K562 (cell line): ENCODE measurements around the gene OSBPL1A. TPM values are rescaled to one million over a fixed set of nuclear protein-coding genes. Genes with fewer than 3 reads are reported as not detected.

ENCODE experiments used
- ATAC-seq: fragments of 200-7000 bp; cut with Tn5 transposase; 3 replicates; pipeline ENCODE4 v1.9.1; 2020; ENCODE audit warnings: moderate library complexity
- BruUV-seq: library from RNA; stranded (reverse); fragments of 400-500 nt; replicated peaks from 2 replicates; lab custom pipeline; 2021; lab: Mats Ljungman, UMichigan
- CTCF ChIA-PET: fragments of 300-600 bp; formaldehyde crosslinking; extraction: SDS; loops from one replicate; lab custom pipeline; 2021; ENCODE audit warnings: low intra/inter-chr PET ratio; lab: Yijun Ruan, JAX
- POLR2A ChIA-PET: fragments of 300-600, 350-650 bp; sonication (Branson Sonifier 250); formaldehyde crosslinking; extraction: SDS; loops from one replicate; lab custom pipeline; 2021; ENCODE audit warnings: antibody characterized with exemption, inconsistent platforms; lab: Yijun Ruan, JAX
- DNase-seq, 4 experiments: peaks; one replicate each; pipeline versions ENCODE4 v3.0.0 to v3.0.0-alpha.2; 2011 to 2018; ENCODE audit warnings: low spot score in 3 of 4, mixed read lengths in 3 of 4; ENCODE audit errors: extremely low read depth in 1 of 4
- FAIRE-seq: peaks from 2 replicates; lab custom pipeline; 2011; peaks lifted over from hg19 to GRCh38; lab: Jason Lieb, UNC
- H2AFZ ChIP-seq: 2 replicates; pipeline ENCODE4 v1.6.0; 2011; ENCODE audit warnings: low read depth, low read length, control low read depth, inconsistent platforms
- H3K27ac ChIP-seq: fragments of 200-600 bp; 3 replicates; pipeline ENCODE4 v1.8.0; 2011; ENCODE audit warnings: low read depth, mild to moderate bottlenecking, control low read depth, inconsistent platforms, low read length, moderate library complexity, mixed read lengths; ENCODE audit errors: extremely low read depth
- H3K27me3 ChIP-seq, 2 experiments: fragments of 300-600 bp in 1 of 2; 2 replicates in 1 of 2; 3 replicates in 1 of 2; pipeline versions ENCODE4 v1.6.0 to v1.8.0; 2011; ENCODE audit warnings: inconsistent platforms in 2 of 2, low read length in 2 of 2, mild to moderate bottlenecking in 1 of 2, mixed read lengths in 1 of 2, moderate library complexity in 1 of 2; ENCODE audit not compliant: control insufficient read depth in 2 of 2, insufficient read depth in 2 of 2
- H3K36me3 ChIP-seq: fragments of 300-600 bp; 3 replicates; pipeline ENCODE4 v1.8.0; 2011; ENCODE audit warnings: mild to moderate bottlenecking, low read length, inconsistent platforms; ENCODE audit not compliant: control insufficient read depth, insufficient read depth
- H3K4me1 ChIP-seq, 2 experiments: fragments of 200-600 bp in 1 of 2; replicated peaks in 1 of 2; 2 replicates in 1 of 2; 3 replicates in 1 of 2; pipeline versions ENCODE4 v1.5.1 to v1.8.0; 2011; ENCODE audit warnings: inconsistent platforms in 2 of 2, low read length in 2 of 2, mild to moderate bottlenecking in 1 of 2, mixed read lengths in 1 of 2, moderate library complexity in 1 of 2; ENCODE audit not compliant: control insufficient read depth in 2 of 2, insufficient read depth in 2 of 2
- H3K4me2 ChIP-seq: 2 replicates; pipeline ENCODE4 v1.6.1; 2011; ENCODE audit warnings: low read length, control low read depth, inconsistent platforms, mixed read lengths; ENCODE audit not compliant: insufficient read depth
- H3K4me3 ChIP-seq: fragments of 200-600 bp; sonication (generic), shearing (Covaris generic); 2 replicates; pipeline ENCODE4 v1.5.1; 2016; ENCODE audit warnings: control low read depth, inconsistent platforms
- H3K79me2 ChIP-seq: fragments of 200-600 bp; 3 replicates; pipeline ENCODE4 v1.8.0; 2011; ENCODE audit warnings: low read length, inconsistent platforms; ENCODE audit not compliant: control insufficient read depth, insufficient read depth
- H3K9ac ChIP-seq, 2 experiments: 2 replicates each; pipeline versions ENCODE4 v1.6.0 to v1.6.1; 2011; ENCODE audit warnings: low read depth in 2 of 2, low read length in 2 of 2, control low read depth in 1 of 2, inconsistent platforms in 1 of 2, mild to moderate bottlenecking in 1 of 2, mixed read lengths in 1 of 2; ENCODE audit not compliant: insufficient read depth in 1 of 2
- H3K9me1 ChIP-seq: one replicate; pipeline ENCODE4 v1.6.0; 2011; ENCODE audit warnings: inconsistent platforms, mild to moderate bottlenecking, low read length, moderate library complexity; ENCODE audit not compliant: control insufficient read depth, insufficient read depth
- H3K9me3 ChIP-seq: replicated peaks from 2 replicates; pipeline ENCODE4 v1.5.1; 2011; ENCODE audit warnings: low read depth, low read length, inconsistent platforms; ENCODE audit not compliant: control insufficient read depth, insufficient read depth
- H4K20me1 ChIP-seq: replicated peaks from 2 replicates; pipeline ENCODE4 v1.6.1; 2011; ENCODE audit warnings: low read length, inconsistent platforms, mixed read lengths; ENCODE audit not compliant: control insufficient read depth, insufficient read depth
- CBFB ChIP-seq: sonication (generic); formaldehyde crosslinking; IDR thresholded peaks from 2 replicates; pipeline ENCODE4 v1.4.0; 2020; ENCODE audit warnings: mild to moderate bottlenecking, missing genetic modification reagents
- CHD2 ChIP-seq: IDR thresholded peaks from 2 replicates; pipeline ENCODE4 v1.6.1; 2011; ENCODE audit warnings: low read depth, low read length
- KHSRP ChIP-seq: fragments of 450-650 bp; IDR thresholded peaks from 2 replicates; pipeline ENCODE4 v1.6.1; 2017
- NEUROD1 ChIP-seq: fragments of 150-350 bp; IDR thresholded peaks from 2 replicates; pipeline ENCODE4 v1.6.1; 2014; ENCODE audit warnings: borderline replicate concordance, low read length, low read depth; ENCODE audit not compliant: partially characterized antibody
- SIN3A ChIP-seq, 2 experiments: fragments of 150-350 bp in 1 of 2; IDR thresholded peaks; 2 replicates each; pipeline ENCODE4 v1.6.1; 2011 to 2016; ENCODE audit warnings: borderline replicate concordance in 2 of 2, low read depth in 2 of 2, low read length in 2 of 2, mild to moderate bottlenecking in 2 of 2, moderate library complexity in 2 of 2; ENCODE audit not compliant: control insufficient read depth in 1 of 2
- SMARCC2 ChIP-seq: fragments of 450-650 bp; IDR thresholded peaks from 2 replicates; pipeline ENCODE4 v1.6.1; 2017; ENCODE audit warnings: antibody characterized with exemption, moderate library complexity, mild to moderate bottlenecking, low read depth
- SRSF3 ChIP-seq: fragments of 200-400 bp; formaldehyde crosslinking; IDR thresholded peaks from 2 replicates; pipeline ENCODE4 v1.6.1; 2016; ENCODE audit warnings: mild to moderate bottlenecking, low read length, moderate library complexity; ENCODE audit not compliant: insufficient read depth
- ZBTB8A ChIP-seq: fragments of 450-650 bp; IDR thresholded peaks from 2 replicates; pipeline ENCODE4 v1.6.1; 2018; ENCODE audit warnings: mild to moderate bottlenecking, moderate library complexity; ENCODE audit not compliant: partially characterized antibody
- ZFP1 ChIP-seq: fragments of 450-650 bp; formaldehyde crosslinking; IDR thresholded peaks from 2 replicates; pipeline ENCODE4 v1.4.0; 2020; ENCODE audit warnings: mild to moderate bottlenecking, mixed read lengths
- ZNF561 ChIP-seq: fragments of 450-650 bp; formaldehyde crosslinking; conservative IDR thresholded peaks from 2 replicates; pipeline ENCODE4 v1.4.0; 2020; ENCODE audit warnings: mild to moderate bottlenecking, moderate library complexity
- ZNF780A ChIP-seq: fragments of 250-450 bp; sonication (Bioruptor Pico); IDR thresholded peaks from 2 replicates; pipeline ENCODE4 v1.5.0; 2021; ENCODE audit warnings: mild to moderate bottlenecking
- WGBS: fragments of 100-300 bp; shearing (Covaris generic); methylation state at CpG from one replicate; pipeline ENCODE4 v1.1.6; 2016; ENCODE audit warnings: low coverage, mixed read lengths; ENCODE audit not compliant: insufficient coverage; ENCODE audit errors: missing lambda C conversion rate; 5-methylcytosine and 5-hydroxymethylcytosine counted together
- in situ Hi-C: fragments of 300-500 bp; cut with MboI; formaldehyde crosslinking; loops from 4 replicates; pipeline ENCODE4 v1.15.0; 2018; ENCODE audit warnings: inconsistent platforms, mixed read lengths
- intact Hi-C: fragments of 100-400 bp; cut with micrococcal nuclease; formaldehyde crosslinking; loops from 2 replicates; pipeline ENCODE4 v1.14.2; 2022
- polyA plus RNA-seq, 8 experiments: library from polyadenylated mRNA; depleted of rRNA in 4 of 8; stranded (reverse) in 5 of 8; unstranded in 3 of 8; fragments of >200 nt; fragmentation: Nextera tagmentation in 2 of 8; fragmentation: Illumina TruSeq in 1 of 8; extraction: Ambion mirVana in 2 of 8; extraction: Trizol in 1 of 8; gene quantifications; 2 replicates each; pipeline versions ENCODE4 v1.2.1 to v1.2.3, GENCODE V29; 2011 to 2014; ENCODE audit warnings: inconsistent platforms in 1 of 8, missing spikeins in 1 of 8
- total RNA-seq, 7 experiments: library from RNA; depleted of rRNA in 6 of 7; stranded (reverse); fragments of >200 nt in 6 of 7; fragmentation: Illumina TruSeq in 2 of 7; extraction: Trizol in 2 of 7; gene quantifications; 2 replicates each; pipeline versions ENCODE4 v1.2.1 to v1.2.3, GENCODE V29; 2011 to 2021; ENCODE audit warnings: low replicate concordance in 1 of 7
- TF ChIP-seq, protein P1 (sequence below): fragments of 450-650 bp; IDR thresholded peaks from 2 replicates; pipeline ENCODE4 v1.6.1; 2016; ENCODE audit warnings: low read depth
- TF ChIP-seq, protein P2 (sequence below): fragments of 250-450 bp; sonication (Bioruptor Pico); IDR thresholded peaks from 2 replicates; pipeline ENCODE4 v1.8.0; 2021; ENCODE audit warnings: moderate library complexity, mild to moderate bottlenecking, inconsistent platforms

OSBPL1A gene
- total and polyA plus RNA-seq, 9 of the 15 experiments (the other 6 are each of a cell fraction or from before 2014, with no cell fraction given): 0.40 to 0.49 TPM; not detected in 7

DNA sequence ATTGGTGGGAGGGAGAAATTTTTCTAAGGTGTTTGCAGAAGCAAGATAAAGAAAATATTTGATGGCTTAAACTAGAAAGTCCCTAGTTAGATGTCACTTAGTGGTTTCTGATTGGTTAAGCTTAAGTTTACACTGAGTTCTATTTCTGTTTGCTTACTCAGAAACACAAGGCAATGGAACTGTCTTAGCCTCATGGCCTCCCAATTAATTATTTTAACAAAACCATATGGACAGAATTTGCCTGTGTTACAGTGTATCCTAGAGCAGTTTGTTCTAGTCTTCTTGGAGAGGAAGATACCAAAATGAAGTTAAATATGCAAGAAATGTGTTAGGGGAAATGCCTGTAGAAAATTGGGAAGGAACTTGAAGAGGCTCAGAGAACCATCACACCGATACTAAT is 24.2 kb upstream of the OSBPL1A start:
- H3K27ac ChIP-seq: no peak overlapping the region
- intact Hi-C loops (loop anchor here (10.0 kb wide), 1 partner anchor 63 kb away; no protein-coding TSS in a partner anchor), in situ Hi-C loops (no loop called here)
- DNase-seq: no peak
- H3K9ac ChIP-seq: no peak overlapping the region
- no peak for FAIRE-seq
- H4K20me1 ChIP-seq: no peaks in the 10 kb centered on the region
- peaks cover 0 to 8% of the 10 kb centered on the region in 2 experiments; a peak in 2 of 5 replicates for H3K4me1 ChIP-seq
- ATAC-seq: no peak
- no peak overlapping the region for H3K4me2 ChIP-seq
- H3K4me3 ChIP-seq: no peak overlapping the region
- no peaks in the 10 kb centered on the region for H3K36me3 ChIP-seq
- no peak overlapping the region for H2AFZ ChIP-seq
- 0% methylated on average over 1 of the region's 1 CpG for WGBS
- no TSS peak for BruUV-seq
- POLR2A ChIA-PET: no interaction called here
- peaks cover 5% of the 10 kb centered on the region; the same call in 1 of the 2 replicates for H3K9me3 ChIP-seq
- H3K9me1 ChIP-seq: no peaks in the 10 kb centered on the region
- CTCF ChIA-PET: no interaction called here
- H3K27me3 ChIP-seq: peaks cover 12 to 18% of the 10 kb centered on the region in 2 experiments; a peak in 4 of 5 replicates
- H3K79me2 ChIP-seq: no peaks in the 10 kb centered on the region
- TF ChIP-seq SIN3A (IDR thresholded peaks at IDR 0.05; ENCODE audit: borderline replicate concordance in 2 of 2, control insufficient read depth in 1 of 2, low read depth in 2 of 2, low read length in 2 of 2): no peak
- TF ChIP-seq, protein P1, sequence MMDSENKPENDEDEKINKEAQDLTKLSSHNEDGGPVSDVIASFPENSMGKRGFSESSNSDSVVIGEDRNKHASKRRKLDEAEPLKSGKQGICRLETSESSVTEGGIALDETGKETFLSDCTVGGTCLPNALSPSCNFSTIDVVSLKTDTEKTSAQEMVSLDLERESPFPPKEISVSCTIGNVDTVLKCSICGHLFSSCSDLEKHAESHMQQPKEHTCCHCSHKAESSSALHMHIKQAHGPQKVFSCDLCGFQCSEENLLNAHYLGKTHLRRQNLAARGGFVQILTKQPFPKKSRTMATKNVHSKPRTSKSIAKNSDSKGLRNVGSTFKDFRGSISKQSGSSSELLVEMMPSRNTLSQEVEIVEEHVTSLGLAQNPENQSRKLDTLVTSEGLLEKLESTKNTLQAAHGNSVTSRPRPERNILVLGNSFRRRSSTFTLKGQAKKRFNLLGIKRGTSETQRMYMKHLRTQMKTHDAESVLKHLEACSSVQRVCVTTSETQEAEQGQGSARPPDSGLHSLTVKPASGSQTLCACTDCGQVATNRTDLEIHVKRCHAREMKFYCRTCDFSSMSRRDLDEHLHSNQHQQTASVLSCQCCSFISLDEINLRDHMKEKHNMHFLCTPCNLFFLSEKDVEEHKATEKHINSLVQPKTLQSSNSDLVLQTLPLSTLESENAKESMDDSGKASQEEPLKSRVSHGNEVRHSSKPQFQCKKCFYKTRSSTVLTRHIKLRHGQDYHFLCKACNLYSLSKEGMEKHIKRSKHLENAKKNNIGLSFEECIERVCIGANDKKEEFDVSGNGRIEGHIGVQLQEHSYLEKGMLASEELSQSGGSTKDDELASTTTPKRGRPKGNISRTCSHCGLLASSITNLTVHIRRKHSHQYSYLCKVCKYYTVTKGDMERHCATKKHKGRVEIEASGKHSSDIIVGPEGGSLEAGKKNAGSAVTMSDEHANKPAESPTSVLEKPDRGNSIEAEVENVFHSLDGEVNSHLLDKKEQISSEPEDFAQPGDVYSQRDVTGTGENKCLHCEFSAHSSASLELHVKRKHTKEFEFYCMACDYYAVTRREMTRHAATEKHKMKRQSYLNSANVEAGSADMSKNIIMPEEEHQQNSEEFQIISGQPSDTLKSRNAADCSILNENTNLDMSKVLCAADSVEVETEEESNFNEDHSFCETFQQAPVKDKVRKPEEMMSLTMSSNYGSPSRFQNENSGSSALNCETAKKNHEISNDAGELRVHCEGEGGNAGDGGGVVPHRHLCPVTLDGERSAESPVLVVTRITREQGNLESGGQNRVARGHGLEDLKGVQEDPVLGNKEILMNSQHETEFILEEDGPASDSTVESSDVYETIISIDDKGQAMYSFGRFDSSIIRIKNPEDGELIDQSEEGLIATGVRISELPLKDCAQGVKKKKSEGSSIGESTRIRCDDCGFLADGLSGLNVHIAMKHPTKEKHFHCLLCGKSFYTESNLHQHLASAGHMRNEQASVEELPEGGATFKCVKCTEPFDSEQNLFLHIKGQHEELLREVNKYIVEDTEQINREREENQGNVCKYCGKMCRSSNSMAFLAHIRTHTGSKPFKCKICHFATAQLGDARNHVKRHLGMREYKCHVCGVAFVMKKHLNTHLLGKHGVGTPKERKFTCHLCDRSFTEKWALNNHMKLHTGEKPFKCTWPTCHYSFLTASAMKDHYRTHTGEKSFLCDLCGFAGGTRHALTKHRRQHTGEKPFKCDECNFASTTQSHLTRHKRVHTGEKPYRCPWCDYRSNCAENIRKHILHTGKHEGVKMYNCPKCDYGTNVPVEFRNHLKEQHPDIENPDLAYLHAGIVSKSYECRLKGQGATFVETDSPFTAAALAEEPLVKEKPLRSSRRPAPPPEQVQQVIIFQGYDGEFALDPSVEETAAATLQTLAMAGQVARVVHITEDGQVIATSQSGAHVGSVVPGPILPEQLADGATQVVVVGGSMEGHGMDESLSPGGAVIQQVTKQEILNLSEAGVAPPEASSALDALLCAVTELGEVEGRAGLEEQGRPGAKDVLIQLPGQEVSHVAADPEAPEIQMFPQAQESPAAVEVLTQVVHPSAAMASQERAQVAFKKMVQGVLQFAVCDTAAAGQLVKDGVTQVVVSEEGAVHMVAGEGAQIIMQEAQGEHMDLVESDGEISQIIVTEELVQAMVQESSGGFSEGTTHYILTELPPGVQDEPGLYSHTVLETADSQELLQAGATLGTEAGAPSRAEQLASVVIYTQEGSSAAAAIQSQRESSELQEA: no peak
- no peak for TF ChIP-seq KHSRP
- TF ChIP-seq CHD2: no peak
- no peak for TF ChIP-seq SRSF3
- no peak for TF ChIP-seq NEUROD1
- TF ChIP-seq ZNF561 (CRISPR knock-in tag): no peak
- TF ChIP-seq ZBTB8A: no peak
- TF ChIP-seq CBFB (CRISPR knock-in tag): no peak
- no peak for TF ChIP-seq ZNF780A
- TF ChIP-seq, protein P2, sequence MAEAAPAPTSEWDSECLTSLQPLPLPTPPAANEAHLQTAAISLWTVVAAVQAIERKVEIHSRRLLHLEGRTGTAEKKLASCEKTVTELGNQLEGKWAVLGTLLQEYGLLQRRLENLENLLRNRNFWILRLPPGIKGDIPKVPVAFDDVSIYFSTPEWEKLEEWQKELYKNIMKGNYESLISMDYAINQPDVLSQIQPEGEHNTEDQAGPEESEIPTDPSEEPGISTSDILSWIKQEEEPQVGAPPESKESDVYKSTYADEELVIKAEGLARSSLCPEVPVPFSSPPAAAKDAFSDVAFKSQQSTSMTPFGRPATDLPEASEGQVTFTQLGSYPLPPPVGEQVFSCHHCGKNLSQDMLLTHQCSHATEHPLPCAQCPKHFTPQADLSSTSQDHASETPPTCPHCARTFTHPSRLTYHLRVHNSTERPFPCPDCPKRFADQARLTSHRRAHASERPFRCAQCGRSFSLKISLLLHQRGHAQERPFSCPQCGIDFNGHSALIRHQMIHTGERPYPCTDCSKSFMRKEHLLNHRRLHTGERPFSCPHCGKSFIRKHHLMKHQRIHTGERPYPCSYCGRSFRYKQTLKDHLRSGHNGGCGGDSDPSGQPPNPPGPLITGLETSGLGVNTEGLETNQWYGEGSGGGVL (CRISPR knock-in tag): no peak
- no peak for TF ChIP-seq SMARCC2
- no peak for TF ChIP-seq ZFP1 (CRISPR knock-in tag)
